ENCODE results near the gene SMIM41.

DNA sequence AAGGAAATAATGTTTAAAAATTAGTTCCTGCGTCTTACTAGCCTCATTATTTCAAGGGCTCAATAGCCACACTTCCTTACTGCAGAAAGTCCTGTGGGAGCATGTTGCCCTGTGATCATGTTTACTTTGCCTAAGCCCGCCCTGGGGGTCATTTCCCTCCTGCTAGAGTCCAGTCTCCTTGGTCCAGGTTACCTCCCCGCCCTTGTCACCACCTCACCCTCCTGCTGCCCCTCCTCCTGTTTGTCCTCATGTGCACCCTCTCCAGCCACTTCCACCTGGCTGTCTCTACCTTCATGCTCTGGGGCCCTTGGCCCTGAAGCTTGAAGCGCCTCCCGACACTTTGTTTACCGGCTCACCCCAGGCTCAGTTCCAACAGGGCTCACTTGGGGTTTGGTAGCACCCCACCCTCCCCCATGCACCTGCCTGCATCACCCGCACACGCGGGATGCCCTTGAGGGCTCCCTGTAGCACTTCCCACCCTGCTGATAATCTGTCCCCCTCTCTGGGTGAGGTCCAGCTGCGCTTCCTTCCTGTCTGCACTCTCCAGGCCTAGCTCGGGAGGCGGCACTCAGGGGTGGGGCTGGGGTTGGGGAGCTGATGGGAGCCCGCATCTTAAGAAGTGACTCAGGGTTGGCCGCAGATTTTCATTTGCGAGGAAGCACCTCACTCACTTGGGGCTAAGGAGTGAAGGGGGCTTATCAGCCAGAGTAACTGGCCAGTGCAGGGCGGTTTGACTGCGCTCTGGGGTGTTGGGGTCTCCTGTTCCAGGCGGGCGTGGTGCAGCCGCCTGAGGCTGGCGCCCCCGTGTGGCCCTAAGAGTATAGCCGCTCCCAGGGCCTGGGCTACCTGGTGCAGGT, 40.1 kb downstream of the SMIM41 start:
- no peak for TF ChIP-seq POLR2AphosphoS5 (IDR thresholded peaks at IDR 0.05; ENCODE audit: low read depth, low read length)
- no peak for TF ChIP-seq TCF7L2 (IDR thresholded peaks at IDR 0.05; ENCODE audit: low read depth, low read length)

Measured in Panc1 (cell line).